Stimulated activated naive CD4-positive, alpha-beta T cell treated with Interleukin-2 at 50 U/mL for 16 hours (primary cell): ENCODE data around the gene GFOD1.
"Not testable (repeated sequence)": the region's sequence is repeated elsewhere in the genome, so short reads cannot be mapped to it uniquely, and the experiment has no call there.

Experiments
- DNase-seq: peaks from one replicate; lab custom pipeline; 2025; lab: John Stamatoyannopoulos, UW

The GFOD1 gene

DNA sequence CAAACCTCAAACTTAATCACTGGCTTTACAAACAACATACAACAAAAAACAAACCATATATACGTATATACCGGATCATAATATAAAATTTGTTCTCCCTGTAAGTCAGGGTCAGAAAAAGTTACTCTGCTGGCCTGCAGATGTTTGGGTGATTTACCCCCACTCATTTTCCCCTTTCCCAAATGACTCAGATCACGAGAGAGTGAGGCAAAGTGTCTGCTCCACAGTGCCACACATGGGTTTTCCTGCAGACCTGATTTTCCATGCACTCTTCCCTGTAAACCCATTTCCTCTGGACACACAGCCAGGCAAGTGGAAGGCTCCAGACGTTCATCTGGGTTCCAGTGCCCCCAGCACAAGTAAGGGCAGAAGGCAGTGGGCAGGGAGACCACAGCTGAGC is 23.5 kb downstream of the GFOD1 start:
- no peak for DNase-seq

DNA sequence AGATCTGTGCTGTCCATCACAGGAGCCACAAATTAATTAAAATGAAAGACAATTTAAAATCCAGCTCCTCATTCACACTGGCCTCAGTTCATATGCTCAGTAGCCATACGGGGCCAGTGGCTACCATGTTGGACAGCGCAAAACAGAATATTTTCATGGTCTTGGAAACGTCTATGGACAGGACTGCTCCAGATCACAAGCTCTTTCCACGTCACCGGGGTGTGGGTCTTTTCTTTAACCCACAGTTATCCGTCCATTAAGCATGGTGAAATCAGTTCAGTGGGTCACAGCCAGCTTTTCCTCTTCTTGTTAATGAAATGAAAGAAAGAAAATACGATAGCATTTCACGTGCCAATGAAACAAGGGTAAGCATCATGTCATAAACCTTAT is 24.1 kb downstream of the GFOD1 start:
- no peak for DNase-seq

DNA sequence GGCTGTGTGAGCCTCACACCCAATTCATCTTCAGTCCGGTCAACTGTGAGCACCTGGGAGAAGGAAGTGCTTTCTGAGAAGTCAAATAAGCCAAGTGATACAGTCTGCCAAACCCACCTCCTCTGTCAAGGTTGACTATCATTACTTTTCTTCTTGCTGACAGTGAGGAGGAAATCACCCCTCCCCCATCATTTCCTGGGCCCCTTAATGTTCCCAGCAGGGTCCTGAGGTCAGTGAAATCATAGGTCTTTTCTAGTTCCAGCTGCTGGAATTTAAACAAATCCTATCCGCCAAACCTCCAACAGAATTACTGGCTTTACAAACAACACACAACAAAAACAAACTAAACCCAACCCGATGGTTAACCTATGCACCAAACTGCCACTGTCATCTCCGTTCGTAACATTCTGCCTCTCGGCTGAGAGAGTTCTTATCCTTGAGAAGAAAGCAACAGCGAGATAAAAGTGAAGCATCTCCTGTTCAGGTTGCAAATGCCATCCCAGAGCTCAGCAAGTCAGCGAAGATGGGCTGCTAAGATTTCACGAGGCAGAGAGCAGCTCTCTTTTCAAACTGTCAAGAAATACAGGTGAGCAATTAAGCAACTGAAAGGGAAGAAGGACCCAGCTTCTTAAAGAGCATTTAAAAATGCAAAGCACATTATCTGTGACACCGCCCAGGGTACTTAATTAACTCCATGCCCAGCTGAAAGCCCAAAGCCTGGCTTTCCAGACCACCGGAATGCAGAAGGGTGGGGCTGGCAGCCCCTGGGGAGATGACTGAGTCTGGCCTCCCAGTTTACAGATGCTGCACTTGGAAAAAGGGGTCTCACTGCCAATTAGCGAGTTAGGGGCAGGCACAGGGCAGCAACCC is 24.7 kb downstream of the GFOD1 start:
- DNase-seq: no peak

DNA sequence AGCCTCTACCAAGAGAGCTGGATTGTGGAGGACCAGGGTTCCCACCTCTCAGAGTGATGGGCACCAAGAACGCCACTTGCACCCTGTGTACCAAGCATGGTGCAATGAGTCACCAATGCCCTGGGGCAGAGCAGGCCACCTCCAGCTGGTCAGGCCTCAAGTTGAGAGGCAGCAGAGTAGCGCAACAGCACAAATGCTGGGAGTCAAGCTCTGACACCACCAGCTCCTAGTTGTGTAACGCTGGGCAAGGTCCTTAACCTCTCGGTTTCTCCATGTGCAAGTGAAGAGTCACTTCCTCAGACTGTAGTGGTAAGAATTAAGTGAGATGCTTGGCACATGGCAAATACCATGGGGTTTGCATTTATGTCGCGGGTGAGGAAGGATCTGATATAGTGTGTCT is 25.6 kb downstream of the GFOD1 start:
- no peak for DNase-seq

DNA sequence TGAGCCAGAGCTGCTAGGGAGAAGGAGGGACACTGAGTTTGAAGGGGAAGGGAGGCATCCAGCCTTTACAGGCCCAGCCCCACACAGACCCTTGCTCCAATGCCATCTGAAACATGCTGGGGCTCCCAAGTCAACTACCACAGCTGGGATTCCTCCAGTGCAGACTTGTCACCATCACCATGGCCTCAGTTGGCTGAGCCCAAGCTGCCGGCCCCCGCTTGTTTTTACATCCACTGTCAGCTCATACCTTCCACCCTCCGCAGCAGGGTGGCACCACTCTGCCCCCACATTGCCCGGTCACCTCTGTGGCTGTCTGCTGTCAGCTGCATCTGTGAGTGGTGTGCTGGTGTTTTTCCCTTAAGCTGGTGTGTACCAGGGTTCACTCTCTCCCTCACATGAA is 26.1 kb downstream of the GFOD1 start:
- no peak for DNase-seq

DNA sequence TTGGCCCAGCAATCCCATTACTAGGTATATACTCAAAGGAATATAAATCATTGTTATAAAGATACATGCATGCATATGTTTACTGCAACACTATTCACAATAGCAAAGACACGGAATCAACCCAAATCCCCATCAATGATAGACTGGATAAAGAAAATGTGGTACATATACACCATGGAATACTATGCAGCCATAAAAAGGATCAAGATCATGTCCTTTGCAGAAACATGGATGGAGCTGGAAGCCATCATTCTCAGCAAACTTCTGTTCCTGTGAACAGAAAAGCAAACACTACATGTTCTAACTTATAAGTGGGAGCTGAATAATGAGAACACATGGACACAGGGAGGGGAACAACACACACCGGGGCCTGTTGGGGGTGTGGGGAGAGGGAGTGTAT is 27.1 kb downstream of the GFOD1 start:
- not testable (repeated sequence) for DNase-seq

DNA sequence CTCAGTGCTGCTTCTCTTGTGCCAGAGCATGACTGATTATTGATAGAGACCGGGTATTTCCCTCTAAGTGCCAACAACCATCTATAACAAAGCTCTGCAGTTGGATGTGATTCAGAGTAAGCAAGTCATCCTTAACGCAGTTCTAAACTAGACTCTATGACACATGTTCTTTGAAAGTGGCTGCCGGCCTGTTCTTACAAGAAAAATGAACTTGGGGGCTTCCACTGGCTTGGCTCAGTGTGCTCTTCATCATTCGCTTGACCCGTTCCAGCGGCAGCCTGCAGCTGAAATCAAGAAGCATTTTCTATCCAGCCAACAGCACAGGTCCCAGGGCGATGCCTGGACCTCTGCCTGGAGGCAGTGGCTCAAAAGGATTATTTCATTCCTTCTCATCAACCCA is 29.8 kb downstream of the GFOD1 start:
- no peak for DNase-seq

DNA sequence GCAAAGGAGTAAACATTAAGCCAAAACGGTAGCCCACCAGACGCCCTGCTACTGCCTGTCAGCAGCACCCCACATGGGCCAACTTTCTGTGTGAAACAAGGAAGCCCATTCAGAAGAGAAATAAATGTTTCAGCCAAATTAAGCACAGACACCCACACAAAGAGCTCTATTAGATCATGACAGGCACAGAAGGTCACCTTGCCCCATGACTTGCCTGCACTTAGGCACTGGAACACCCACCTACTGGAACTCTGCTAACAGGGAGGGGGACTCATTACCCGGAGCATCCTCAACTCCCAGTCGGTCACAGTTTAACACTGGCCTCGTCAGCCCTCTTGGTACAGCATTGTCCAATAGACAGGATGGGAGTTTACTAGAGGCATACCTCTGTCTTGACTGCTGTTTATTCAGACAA is 31.8 kb downstream of the GFOD1 start:
- DNase-seq: no peak

DNA sequence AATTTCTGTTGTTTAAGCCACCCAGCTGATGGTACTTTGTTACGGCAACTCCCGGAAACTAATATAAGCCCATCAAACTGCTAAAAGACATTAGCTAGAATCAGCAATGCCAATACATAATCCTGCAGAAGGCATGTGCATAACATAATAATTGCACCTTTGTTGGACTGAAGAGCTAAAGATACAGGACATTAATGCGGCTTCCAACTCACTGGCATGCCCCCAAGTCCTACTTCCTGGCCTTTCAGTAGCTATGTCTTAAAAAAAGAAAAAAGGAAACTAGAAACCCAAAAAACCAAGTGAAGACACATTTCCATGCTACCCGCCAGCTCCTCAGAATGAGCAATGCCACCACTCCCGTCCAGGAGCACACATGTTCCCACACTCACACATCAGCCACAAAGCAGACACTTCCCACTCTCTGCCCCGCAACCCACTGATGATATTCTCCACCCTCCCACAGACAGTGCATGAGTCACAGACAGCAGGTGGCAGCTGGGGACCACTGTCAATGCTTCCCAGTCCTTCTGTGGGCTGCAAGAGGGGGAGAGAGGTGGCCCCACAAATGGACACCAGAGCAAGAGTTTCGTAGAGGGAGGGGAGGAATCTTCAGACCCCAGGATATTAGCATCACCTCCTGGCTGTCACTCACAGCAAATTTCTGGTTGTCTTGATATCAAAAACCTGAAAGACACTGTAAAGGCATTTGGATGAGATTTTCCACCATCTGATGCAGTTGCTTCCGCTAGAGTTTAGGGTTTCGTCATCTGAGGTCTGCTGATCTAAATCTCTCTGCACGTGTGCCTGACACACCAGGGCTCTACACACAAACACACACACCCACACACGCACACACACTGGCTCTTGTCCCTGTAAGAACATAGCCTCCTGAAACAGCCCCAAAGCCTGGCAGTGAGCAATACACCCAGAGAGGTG is 32.8 kb downstream of the GFOD1 start:
- peak; percentile 88 for DNase-seq

DNA sequence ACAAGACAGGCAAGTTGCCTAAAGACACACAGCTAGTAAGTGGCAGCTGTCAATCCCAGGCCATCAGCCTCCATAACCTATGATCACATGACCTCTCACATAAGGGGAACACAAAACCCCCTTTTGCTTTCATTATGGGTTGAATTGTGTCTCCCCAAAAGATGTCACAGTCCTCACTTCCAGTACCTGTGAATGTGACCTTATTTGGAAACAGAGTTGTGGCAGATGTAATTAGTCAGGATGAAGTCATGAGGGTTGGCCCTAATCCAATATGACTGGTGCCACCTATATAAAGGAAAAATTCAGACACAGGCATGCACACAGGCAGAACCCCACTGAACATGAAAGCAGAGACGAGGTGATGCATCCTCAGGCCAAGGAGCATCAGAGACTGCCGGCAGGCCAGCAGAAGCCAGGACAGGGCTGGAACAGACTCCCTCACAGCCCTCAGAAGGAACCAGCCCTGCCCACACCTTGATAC is 33.6 kb downstream of the GFOD1 start:
- DNase-seq: peak; percentile 28

DNA sequence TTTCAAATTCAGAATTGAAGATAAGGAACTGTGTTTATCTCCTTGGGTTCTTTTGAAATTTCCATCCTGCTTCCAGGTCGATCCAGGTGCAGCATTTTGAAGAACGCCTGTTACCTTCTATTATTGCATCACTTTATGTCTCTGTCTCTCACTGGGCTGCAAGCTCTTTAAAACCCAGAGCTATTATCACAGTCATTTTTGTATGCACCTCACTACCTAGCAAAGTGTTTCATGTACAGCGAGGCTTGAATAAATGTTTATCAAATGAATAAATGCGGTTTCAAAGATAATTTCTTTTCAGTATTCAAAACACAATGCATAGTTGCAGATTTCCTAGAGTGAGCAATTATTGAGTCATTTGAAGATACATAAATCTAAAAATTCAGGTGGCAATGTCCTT is 34.2 kb downstream of the GFOD1 start:
- DNase-seq: no peak

DNA sequence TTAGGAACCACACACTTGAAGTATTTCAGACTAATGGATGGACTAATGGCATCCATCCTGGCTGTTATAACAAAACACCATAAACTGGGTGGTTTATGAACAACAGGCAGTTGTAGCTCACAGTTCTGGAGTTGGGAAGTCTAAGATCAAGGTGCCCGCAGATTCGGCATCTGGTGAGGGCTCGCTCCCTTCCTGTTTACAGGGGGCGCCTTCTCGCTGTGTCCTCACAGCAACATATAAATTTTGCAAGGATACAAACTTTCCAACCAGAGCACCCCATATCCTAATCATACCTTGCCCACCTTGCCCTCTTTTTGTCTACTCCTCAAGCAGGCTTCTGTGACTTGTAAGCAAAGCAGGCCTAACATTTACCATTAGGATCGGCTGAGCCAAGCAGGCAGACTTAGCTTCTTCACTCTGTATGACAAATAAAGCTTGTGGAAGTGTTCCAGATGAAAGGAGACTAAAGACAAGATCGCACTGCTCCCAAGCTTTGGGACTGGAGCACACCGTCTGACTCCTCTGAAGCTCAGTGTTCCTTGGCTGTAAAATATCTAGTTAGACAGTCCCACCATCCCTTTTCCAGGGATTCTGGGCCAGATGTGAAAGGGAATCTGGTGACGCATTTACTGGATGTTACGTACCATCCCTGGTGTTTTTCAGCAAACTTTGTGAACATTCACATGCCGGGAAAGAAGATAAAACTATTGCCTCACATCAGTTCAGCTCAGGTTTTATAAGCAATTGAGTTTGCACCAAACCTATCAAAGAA is 34.9 kb downstream of the GFOD1 start:
- no peak for DNase-seq

DNA sequence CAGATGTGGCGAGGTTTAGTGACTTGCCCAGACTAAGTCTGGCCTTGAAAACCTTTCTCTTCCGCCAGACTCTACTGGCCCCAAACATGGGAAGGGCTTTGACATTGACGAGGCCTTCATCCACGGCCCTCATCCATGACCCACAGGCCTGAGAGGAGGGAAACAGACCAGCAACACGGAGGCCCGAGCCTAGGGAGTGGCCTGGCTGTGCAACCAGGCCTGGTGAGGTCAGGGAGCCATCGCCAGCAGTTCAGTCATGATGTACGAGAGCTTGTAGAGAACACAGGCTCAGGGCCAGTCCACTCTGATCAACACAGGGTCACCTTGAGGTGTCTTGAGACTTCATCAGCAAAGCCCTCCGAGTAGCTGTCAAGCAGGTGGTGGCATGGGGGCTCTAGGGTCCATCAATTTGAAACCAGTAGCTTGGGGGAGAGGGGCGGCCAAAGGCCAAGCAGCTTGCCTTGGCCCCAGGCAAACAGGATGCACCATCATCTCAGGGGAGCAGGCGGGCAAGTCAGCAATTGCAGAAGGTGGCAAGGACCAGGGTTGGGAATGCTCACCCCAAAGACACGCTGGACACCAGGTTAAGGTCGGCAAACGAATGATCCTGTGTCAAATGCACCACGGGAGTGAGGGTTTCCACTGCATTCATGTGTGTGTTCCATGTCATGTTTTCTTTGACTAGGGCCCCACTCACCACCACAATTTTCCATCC is 36.1 kb downstream of the GFOD1 start:
- no peak for DNase-seq

DNA sequence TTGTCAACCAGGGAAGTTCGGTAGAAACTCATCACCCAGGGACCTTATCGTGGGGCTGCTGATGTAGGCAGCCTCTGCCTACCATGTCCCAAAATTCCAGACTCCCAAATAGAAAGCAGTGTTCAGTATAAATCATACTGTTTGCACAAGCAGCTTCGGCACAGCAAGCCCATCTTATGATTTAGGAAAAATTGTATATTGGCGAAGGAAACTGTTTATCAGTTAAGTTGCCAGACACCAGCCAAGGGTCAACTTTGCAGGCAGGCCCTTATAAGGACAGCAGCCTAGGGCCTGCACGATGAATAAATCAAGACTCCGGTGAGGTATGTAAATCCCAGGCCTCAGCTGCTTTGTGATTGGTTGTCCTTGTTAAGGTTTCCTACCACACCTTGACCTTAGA is 36.8 kb downstream of the GFOD1 start:
- no peak for DNase-seq

DNA sequence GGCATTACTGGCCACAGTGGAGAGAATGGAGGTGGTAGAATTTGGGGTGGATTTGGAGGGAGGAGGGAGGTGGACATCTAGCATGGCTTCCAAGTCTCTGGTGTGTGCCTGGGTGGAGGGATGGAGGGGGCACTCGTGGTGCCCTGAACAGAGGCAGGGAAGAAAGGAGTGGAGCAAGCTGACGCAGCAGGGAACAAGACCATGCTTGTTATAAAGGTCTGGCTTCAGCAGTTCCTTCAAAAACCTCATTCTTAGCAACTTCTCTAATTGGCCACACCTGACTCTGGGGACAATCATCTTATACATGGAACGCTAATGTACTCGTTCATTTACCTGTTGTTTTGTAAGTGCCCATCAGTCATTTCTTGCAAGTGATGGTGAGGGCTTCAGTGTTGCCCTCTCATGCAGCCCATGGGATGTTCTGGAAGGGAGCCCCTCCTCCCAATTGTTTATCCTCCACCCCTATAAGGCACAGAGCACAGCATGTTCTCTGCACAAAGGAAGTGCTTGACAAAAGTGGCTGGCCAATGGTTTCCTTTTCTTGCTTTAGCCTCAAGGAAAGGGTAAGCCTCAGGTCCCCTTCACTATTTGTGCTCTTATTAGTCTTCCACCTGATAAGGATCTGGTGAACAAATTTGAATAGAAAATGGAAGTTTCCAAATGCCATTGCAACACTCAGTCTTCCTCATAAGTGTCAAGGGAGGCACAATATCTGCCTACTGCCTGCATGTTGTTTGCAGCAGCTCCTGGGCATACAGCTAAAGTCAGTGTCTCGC is 39.3 kb downstream of the GFOD1 start:
- DNase-seq: no peak

DNA sequence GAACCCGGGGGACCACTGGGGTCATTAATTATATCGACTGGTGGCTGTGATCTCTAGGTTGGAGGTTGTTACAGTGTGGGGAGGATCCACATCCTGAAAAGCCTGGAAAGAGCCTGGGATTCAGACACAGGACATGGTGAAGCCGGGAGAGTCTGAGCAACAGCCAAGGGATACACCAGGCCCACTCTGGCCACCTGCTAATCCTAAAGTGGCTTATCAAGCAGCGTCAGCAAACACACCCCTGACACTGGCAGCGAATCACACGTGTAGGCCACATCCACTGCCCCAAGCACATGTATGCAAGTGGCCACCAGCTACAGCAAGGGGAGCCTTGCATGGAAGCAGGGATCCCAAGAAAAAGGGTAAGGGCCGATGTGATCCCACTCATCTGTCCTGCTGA is 41.0 kb downstream of the GFOD1 start:
- no peak for DNase-seq

DNA sequence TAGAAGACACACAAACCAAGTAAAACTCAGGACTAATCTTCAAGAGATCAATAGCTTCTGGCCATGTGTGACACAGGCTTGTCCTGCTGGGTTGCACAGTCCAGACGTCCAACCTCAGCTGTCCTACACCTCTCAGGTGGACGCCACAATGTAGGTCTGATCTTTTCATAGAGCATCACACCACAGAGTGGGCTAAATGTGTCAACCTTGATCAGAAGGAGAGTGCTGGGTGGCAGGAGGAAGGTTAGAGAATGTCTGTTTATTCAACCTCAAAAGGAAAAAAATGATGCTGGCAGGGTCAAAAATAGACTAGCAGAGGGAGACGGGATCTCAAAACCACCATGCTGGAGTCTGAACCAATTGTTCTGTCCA is 41.7 kb downstream of the GFOD1 start:
- DNase-seq: no peak

DNA sequence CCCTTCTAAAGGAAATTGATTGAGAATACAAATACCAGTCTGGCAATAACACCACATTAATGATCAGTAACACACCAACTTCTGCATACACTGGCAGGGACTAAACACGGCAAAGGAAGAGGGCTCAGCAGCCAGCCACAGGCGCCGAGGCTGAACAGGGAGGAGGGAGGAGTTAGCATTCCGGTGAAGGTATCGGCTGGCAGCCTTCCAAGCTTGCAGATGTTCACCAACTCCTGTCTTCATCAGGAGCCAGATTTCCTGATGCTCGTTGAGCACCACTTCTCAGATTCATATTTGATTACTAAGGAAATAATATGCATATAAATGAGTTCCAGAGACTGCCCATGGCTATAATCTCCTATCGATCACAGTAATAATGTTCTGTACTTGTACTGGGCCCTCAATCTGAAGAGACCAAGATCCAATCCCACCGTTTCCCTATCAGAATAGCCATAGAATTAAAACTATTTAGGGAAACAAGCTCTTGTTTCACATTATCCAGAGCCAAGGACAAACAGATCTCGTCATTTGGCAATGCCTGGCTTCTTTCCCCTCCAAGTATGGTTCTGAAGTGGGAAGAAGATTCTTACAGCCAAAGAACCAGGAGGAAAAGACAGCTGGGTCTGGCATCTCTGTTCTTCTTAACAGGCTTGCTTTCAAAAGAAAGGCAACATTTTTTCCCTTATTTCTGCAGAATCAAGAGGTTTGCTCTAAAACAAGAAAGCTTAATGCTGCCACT is 42.2 kb downstream of the GFOD1 start:
- DNase-seq: no peak

DNA sequence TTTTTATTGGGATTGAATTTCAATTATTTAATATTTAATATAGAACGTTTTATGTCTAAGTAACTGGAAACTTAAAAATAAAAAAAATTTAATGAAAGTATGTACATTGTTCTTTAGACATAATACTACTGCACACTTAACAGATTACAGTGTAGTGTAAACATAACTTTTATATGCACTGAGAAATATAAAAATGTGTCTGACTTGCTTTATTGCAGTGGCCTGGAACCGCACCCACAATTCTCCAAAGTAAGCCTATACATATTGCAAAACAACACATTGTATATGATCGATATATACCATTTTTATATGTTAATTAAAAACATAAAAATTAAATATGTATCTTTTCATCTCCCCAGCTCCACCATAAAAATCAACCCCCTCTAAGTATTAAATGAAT is 42.8 kb downstream of the GFOD1 start:
- no peak for DNase-seq

DNA sequence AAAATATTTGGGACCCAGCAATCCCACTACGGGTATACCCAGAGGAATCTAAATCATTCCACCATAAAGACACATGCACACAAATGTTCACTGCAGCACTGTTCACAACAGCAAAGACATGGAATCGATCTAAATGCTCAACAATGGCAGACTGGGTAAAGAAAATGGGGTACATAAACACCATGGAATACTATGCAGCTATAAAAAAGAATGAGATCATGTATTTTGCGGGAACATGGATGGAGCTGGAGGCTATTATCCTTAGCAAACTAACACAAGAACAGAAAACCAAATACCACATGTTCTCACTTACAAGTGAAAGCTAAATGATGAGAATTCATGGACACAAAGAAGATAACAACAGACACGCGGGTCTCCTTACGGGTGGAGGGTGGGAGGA is 43.4 kb downstream of the GFOD1 start:
- not testable (repeated sequence) for DNase-seq
